OCI-LY7 (cell line): ENCODE results near the gene GNAL. TPM values are rescaled to one million over a fixed set of nuclear protein-coding genes. Genes with fewer than 3 reads are reported as not detected.

Experiments used
- BruUV-seq: library from RNA; stranded (reverse); fragments of 400-500 nt; replicated peaks from 2 replicates; lab custom pipeline; 2021; lab: Mats Ljungman, UMichigan
- CTCF ChIA-PET: fragments of 300-600 bp; sonication (Branson Sonifier 250); formaldehyde crosslinking; loops from one replicate; lab custom pipeline; 2022; ENCODE audit warnings: antibody characterized with exemption; ENCODE audit not compliant: unreplicated experiment; lab: Charles Lee
- POLR2A ChIA-PET: fragments of 300-600 bp; sonication (Branson Sonifier 250); formaldehyde crosslinking; loops from one replicate; lab custom pipeline; 2022; ENCODE audit warnings: antibody characterized with exemption; lab: Charles Lee
- DNase-seq: peaks from one replicate; pipeline ENCODE4 v3.0.0-alpha.2; 2015; ENCODE audit warnings: low spot score
- H2AFZ ChIP-seq: fragments of 200-600 bp; sonication (generic), shearing (Covaris generic); 2 replicates; pipeline ENCODE4 v1.6.1; 2014; ENCODE audit warnings: mild to moderate bottlenecking, antibody characterized with exemption, low read length, moderate library complexity
- H3K27ac ChIP-seq: fragments of 200-600 bp; sonication (generic); 2 replicates; pipeline ENCODE4 v1.5.1; 2014; ENCODE audit warnings: mixed run types, low read depth, mild to moderate bottlenecking, moderate library complexity, low read length, inconsistent platforms; ENCODE audit not compliant: poor library complexity, severe bottlenecking
- H3K36me3 ChIP-seq: fragments of 200-600 bp; sonication (generic); 2 replicates; pipeline ENCODE4 v1.6.1; 2014; ENCODE audit warnings: mild to moderate bottlenecking, antibody characterized with exemption, low read length, moderate library complexity, mixed read lengths; ENCODE audit not compliant: insufficient read depth
- H3K4me1 ChIP-seq: fragments of 200-600 bp; sonication (generic); 2 replicates; pipeline ENCODE4 v1.5.1; 2014; ENCODE audit warnings: mild to moderate bottlenecking, low read length; ENCODE audit not compliant: insufficient read depth, poor library complexity, severe bottlenecking
- H3K4me2 ChIP-seq: fragments of 200-600 bp; sonication (generic); 2 replicates; pipeline ENCODE4 v1.6.1; 2014; ENCODE audit warnings: mild to moderate bottlenecking, low read length
- H3K4me3 ChIP-seq: fragments of 200-600 bp; sonication (generic); 2 replicates; pipeline ENCODE4 v1.5.1; 2014; ENCODE audit warnings: mild to moderate bottlenecking, low read depth, low read length; ENCODE audit not compliant: poor library complexity, severe bottlenecking
- H3K79me2 ChIP-seq: fragments of 200-600 bp; sonication (generic); 2 replicates; pipeline ENCODE4 v1.6.1; 2016; ENCODE audit warnings: low read depth, mild to moderate bottlenecking, low read length, moderate library complexity, mixed read lengths; ENCODE audit not compliant: insufficient read depth
- H3K9me2 ChIP-seq: fragments of 200-600 bp; sonication (generic); 2 replicates; pipeline ENCODE4 v1.6.1; 2016; ENCODE audit warnings: mild to moderate bottlenecking, low read length, mixed read lengths; ENCODE audit not compliant: insufficient read depth
- H3K9me3 ChIP-seq: fragments of 200-600 bp; sonication (generic); 2 replicates; pipeline ENCODE4 v1.6.1; 2014; ENCODE audit warnings: mild to moderate bottlenecking, mixed run types, low read length, mixed read lengths
- H4K20me1 ChIP-seq: fragments of 200-600 bp; sonication (generic); 2 replicates; pipeline ENCODE4 v1.6.1; 2014; ENCODE audit warnings: mild to moderate bottlenecking, antibody characterized with exemption, low read length, moderate library complexity, mixed read lengths; ENCODE audit not compliant: insufficient read depth
- EZH2phosphoT487 ChIP-seq: fragments of 200-600 bp; sonication (generic); IDR thresholded peaks from 2 replicates; pipeline ENCODE4 v1.6.1; 2018; ENCODE audit warnings: low read depth, borderline replicate concordance, mild to moderate bottlenecking, mixed run types, antibody characterized with exemption, low read length, moderate library complexity, mixed read lengths
- intact Hi-C: fragments of 100-400 bp; cut with micrococcal nuclease; formaldehyde crosslinking; loops from one replicate; pipeline ENCODE4 v1.10.0; 2022; ENCODE audit not compliant: unreplicated experiment
- total RNA-seq, 2 experiments: library from RNA; depleted of rRNA in 1 of 2; stranded (reverse); fragments of >200 nt in 1 of 2; shearing (Covaris generic) in 1 of 2; gene quantifications; 2 replicates each; pipeline ENCODE4 v1.2.3, GENCODE V29; 2014 to 2022
- TF ChIP-seq, protein P1 (sequence below): fragments of 200-600 bp; sonication (generic); conservative IDR thresholded peaks from 2 replicates; pipeline ENCODE4 v1.5.1; 2014; ENCODE audit warnings: mild to moderate bottlenecking, antibody characterized with exemption, low read length, moderate library complexity, mixed read lengths

GNAL gene
- total RNA-seq, 2 experiments from 2014 or later, result 0.03 to 0.25 TPM

DNA sequence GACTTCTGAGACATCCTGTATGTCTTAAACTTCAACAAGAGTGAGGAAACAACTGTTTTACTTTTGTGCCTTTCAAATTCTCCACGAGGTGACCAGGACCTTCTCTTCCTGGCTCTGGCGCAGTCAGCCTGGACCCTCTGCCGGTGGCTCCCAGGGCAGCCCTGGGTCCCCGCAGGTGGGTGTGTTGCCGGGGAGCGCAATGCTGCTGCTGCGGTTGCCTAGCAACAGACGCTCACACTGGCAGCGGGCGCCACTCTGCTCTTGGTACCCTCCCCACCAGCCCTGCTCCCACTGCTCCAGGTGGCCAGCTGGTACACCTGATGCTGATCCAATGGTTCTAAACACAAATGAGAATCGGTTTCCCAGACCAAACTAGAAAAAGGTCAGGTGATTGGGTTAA is 58.7 kb downstream of the GNAL start:
- Histone ChIP-seq H3K36me3 (no peaks in the 10 kb centered on the region), H3K4me3 (no peak overlapping the region), H3K9me3 (no peaks in the 10 kb centered on the region), H4K20me1 (no peaks in the 10 kb centered on the region), H3K27ac (no peak overlapping the region), H3K79me2 (no peaks in the 10 kb centered on the region), H3K4me2 (no peak overlapping the region), H3K4me1 (no peaks in the 10 kb centered on the region), H2AFZ (no peak overlapping the region), H3K9me2 (no peaks in the 10 kb centered on the region)
- ChIA-PET CTCF (no interaction called here), POLR2A (no interaction called here)
- no TSS peak for BruUV-seq
- TF ChIP-seq, protein P1, sequence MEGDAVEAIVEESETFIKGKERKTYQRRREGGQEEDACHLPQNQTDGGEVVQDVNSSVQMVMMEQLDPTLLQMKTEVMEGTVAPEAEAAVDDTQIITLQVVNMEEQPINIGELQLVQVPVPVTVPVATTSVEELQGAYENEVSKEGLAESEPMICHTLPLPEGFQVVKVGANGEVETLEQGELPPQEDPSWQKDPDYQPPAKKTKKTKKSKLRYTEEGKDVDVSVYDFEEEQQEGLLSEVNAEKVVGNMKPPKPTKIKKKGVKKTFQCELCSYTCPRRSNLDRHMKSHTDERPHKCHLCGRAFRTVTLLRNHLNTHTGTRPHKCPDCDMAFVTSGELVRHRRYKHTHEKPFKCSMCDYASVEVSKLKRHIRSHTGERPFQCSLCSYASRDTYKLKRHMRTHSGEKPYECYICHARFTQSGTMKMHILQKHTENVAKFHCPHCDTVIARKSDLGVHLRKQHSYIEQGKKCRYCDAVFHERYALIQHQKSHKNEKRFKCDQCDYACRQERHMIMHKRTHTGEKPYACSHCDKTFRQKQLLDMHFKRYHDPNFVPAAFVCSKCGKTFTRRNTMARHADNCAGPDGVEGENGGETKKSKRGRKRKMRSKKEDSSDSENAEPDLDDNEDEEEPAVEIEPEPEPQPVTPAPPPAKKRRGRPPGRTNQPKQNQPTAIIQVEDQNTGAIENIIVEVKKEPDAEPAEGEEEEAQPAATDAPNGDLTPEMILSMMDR, result no peak
- TF ChIP-seq EZH2phosphoT487, result no peak
- intact Hi-C loops, result no loop called here
- no peak for DNase-seq

DNA sequence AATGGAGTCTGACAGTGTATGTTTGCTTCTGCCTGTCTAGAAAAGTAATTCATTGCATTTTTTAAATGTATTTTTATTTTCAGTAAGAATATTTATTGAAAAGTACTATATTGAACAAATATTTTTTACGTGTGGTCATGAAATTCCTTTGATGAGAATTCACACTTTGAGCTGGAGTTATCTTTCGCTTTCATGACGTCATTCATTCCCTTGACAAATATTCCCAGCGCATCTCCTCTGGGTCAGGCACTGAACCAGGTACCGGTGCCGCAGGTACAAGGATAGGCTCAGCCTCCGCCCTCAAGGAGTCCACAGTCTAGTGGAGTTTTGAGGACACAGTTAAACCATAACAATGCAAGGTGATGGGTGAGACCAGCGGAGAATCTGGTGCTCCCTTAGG is 60.2 kb downstream of the GNAL start:
- CTCF ChIA-PET, result no interaction called here
- intact Hi-C loops, result no loop called here

DNA sequence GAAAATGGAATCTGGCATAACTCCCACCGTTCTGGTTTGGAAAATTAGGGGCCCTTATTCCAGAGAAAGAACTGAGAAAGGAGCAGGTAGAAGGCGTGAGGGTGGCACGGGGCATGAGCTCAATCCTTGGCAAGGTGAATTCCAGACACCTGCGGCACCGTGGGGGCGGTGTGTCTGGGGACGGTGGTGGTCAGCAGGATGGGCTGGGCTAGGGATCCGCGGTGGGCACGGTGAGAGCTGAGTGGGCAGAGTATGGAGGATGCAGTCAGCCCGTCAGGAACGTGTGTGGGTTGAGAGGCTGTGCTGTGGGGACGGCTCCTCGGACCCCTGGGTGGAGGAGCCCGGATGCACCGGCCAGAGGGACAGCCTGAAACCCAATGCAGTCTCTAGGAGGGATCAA is 61.1 kb downstream of the GNAL start:
- no peaks in the 10 kb centered on the region for H3K9me3 ChIP-seq
- DNase-seq, result no peak
- no peaks in the 10 kb centered on the region for H3K79me2 ChIP-seq
- H3K27ac ChIP-seq, result no peak overlapping the region
- no peaks in the 10 kb centered on the region for H3K4me1 ChIP-seq
- BruUV-seq, result no TSS peak
- H4K20me1 ChIP-seq, result no peaks in the 10 kb centered on the region
- intact Hi-C loops, result no loop called here
- H3K36me3 ChIP-seq, result no peaks in the 10 kb centered on the region
- H2AFZ ChIP-seq, result no peak overlapping the region
- H3K4me3 ChIP-seq, result no peak overlapping the region
- ChIA-PET POLR2A (no interaction called here), CTCF (no interaction called here)
- no peaks in the 10 kb centered on the region for H3K9me2 ChIP-seq
- no peak for TF ChIP-seq EZH2phosphoT487
- TF ChIP-seq, protein P1, result no peak
- H3K4me2 ChIP-seq, result no peak overlapping the region

More for the DNA sequence above, 60.2 kb downstream of the GNAL start:
- H3K79me2 ChIP-seq, result no peaks in the 10 kb centered on the region
- H3K36me3 ChIP-seq, result no peaks in the 10 kb centered on the region
- H2AFZ ChIP-seq, result no peak overlapping the region
- DNase-seq, result no peak
- no peaks in the 10 kb centered on the region for H3K9me3 ChIP-seq
- POLR2A ChIA-PET, result interaction anchor here (0.5 to 0.8 kb wide), 2 partner anchors 10 to 644 kb away, joined by 3 read pairs; no protein-coding TSS in a partner anchor
- H3K4me3 ChIP-seq, result no peak overlapping the region
- no peaks in the 10 kb centered on the region for H3K9me2 ChIP-seq
- no peaks in the 10 kb centered on the region for H3K4me1 ChIP-seq
- H3K4me2 ChIP-seq, result no peak overlapping the region
- no TSS peak for BruUV-seq
- TF ChIP-seq, protein P1, result no peak
- no peak for TF ChIP-seq EZH2phosphoT487
- H4K20me1 ChIP-seq, result no peaks in the 10 kb centered on the region
- no peak overlapping the region for H3K27ac ChIP-seq
